ENCODE data around the gene GPC4.
"Not testable (repeated sequence)": the region's sequence is repeated elsewhere in the genome, so short reads cannot be mapped to it uniquely, and the experiment has no call there.

GPC4 gene

GRCh38 chrX:133364865-133365264, 50.4 kb downstream of the GPC4 start:
- DNase-seq = no peak

- DNase-seq = no peak
These were observed 51.1 kb downstream of the GPC4 start for GRCh38 chrX:133364196-133364595.

- no peak for DNase-seq
These were observed 52.8 kb downstream of the GPC4 start for GRCh38 chrX:133362538-133362937.

- no peak for DNase-seq
These were observed 55.8 kb downstream of the GPC4 start for GRCh38 chrX:133359466-133359865.

GRCh38 chrX:133353233-133353632, 62.1 kb downstream of the GPC4 start:
- no peak for DNase-seq

- no peak for DNase-seq
These were observed 64.5 kb downstream of the GPC4 start for GRCh38 chrX:133350751-133351150.

- no peak for DNase-seq
These were observed 69.3 kb downstream of the GPC4 start for GRCh38 chrX:133346026-133346425.

- no peak for DNase-seq
These were observed 75.7 kb downstream of the GPC4 start for GRCh38 chrX:133339566-133339965.

GRCh38 chrX:133337250-133337649, 78.0 kb downstream of the GPC4 start:
- no peak for DNase-seq

- no peak for DNase-seq
These were observed 80.3 kb downstream of the GPC4 start for GRCh38 chrX:133335027-133335426.

GRCh38 chrX:133333154-133333750, 82.0 kb downstream of the GPC4 start:
- no peak for DNase-seq

- no peak for DNase-seq
These were observed 82.6 kb downstream of the GPC4 start for GRCh38 chrX:133332737-133333136.

- DNase-seq = no peak
These were observed 84.3 kb downstream of the GPC4 start for GRCh38 chrX:133330956-133331355.

- DNase-seq = no peak
These were observed 89.9 kb downstream of the GPC4 start for GRCh38 chrX:133325422-133325821.

- no peak for DNase-seq
These were observed 91.9 kb downstream of the GPC4 start for GRCh38 chrX:133323431-133323830.

- not testable (repeated sequence) for DNase-seq
These were observed 93.0 kb downstream of the GPC4 start for GRCh38 chrX:133322269-133322668.

GRCh38 chrX:133321451-133321850, 93.8 kb downstream of the GPC4 start:
- no peak for DNase-seq

GRCh38 chrX:133314281-133314680, 101.0 kb downstream of the GPC4 start:
- DNase-seq = no peak

GRCh38 chrX:133308499-133308897, 106.8 kb downstream of the GPC4 start:
- DNase-seq = no peak

GRCh38 chrX:133307637-133308498, 107.4 kb downstream of the GPC4 start:
- DNase-seq = no peak

GRCh38 chrX:133307094-133307493, 108.2 kb downstream of the GPC4 start:
- DNase-seq = no peak

GRCh38 chrX:133306316-133306715, 109.0 kb downstream of the GPC4 start:
- no peak for DNase-seq

GRCh38 chrX:133305348-133305747, 109.9 kb downstream of the GPC4 start:
- no peak for DNase-seq

GRCh38 chrX:133302775-133303445, 112.4 kb downstream of the GPC4 start:
- DNase-seq = no peak
